Measurements from ENCODE around the gene CYB5R3. TPM values are rescaled to one million over a fixed set of nuclear protein-coding genes. Genes with fewer than 3 reads are reported as not detected.
"Not testable (repeated sequence)": the region's sequence is repeated elsewhere in the genome, so short reads cannot be mapped to it uniquely, and the experiment has no call there.

CYB5R3 gene
- total RNA-seq, 6 experiments from 2014 or later = 315 to 413 (median 347) TPM

DNA sequence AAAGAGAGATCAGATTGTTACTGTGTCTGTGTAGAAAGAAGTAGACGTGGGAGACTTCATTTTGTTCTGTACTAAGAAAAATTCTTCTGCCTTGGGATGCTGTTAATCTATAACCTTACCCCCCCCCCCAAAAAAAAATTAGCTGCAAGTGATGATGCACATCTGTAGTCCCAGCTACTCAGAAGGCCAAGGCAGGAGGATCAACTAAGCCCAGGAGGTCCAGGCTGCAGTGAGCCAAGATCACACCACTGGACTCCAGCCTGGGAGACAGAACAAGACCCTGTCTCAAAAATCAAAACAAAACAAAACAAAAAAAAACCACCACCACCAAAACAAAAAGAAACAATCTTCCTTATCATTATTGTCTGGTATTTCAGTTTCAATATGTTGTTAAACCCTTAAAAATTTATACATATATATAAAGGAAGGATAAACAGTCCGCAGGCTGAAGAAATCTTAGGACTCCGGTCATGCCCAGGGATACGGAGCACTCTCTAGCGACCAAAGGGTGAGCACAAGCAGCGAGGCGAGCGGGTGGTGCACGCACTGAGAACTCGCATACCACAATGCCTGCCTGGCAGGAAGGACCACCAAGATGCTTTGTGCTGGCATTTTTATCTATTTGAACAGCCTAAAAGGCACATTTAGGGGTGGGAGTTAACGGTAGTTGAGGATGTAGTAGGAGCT is 40.9 kb downstream of the CYB5R3 start:
- Mint-ChIP-seq H3K9me3 (no peaks in the 10 kb centered on the region), H3K27ac (peak overlapping the region; percentile 74), H3K27me3 (ENCODE audit: insufficient read depth) (no peaks in the 10 kb centered on the region; the same call in 1 of the 2 replicates), H3K4me3 (peak overlapping the region; percentile 53; the same call in 1 of the 2 replicates), H3K36me3 (ENCODE audit: low read depth) (peaks cover 18% of the 10 kb centered on the region), H3K4me1 (ENCODE audit: low read depth) (peaks cover 68% of the 10 kb centered on the region)
- TF ChIP-seq, protein P1, sequence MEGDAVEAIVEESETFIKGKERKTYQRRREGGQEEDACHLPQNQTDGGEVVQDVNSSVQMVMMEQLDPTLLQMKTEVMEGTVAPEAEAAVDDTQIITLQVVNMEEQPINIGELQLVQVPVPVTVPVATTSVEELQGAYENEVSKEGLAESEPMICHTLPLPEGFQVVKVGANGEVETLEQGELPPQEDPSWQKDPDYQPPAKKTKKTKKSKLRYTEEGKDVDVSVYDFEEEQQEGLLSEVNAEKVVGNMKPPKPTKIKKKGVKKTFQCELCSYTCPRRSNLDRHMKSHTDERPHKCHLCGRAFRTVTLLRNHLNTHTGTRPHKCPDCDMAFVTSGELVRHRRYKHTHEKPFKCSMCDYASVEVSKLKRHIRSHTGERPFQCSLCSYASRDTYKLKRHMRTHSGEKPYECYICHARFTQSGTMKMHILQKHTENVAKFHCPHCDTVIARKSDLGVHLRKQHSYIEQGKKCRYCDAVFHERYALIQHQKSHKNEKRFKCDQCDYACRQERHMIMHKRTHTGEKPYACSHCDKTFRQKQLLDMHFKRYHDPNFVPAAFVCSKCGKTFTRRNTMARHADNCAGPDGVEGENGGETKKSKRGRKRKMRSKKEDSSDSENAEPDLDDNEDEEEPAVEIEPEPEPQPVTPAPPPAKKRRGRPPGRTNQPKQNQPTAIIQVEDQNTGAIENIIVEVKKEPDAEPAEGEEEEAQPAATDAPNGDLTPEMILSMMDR (IDR thresholded peaks at IDR 0.05) = no peak
- no peak for DNase-seq

DNA sequence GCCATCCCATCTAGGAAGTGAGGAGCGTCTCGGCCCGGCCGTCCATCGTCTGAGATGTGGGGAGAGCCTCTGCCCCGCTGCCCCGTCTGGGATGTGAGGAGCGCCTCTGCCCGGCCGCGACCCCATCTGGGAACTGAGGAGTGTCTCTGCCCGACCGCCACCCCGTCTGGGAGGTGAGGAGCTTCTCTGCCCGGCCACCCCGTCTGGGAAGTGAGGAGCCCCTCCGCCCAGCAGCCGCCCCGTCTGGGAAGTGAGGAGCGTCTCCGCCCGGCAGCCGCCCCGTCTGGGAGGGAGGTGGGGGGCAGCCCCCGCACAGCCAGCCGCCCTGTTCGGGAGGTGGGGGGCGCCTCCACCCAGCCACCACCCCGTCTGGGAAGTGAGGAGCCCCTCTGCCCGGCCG is 41.6 kb downstream of the CYB5R3 start:
- DNase-seq; H3K27me3 Mint-ChIP-seq (ENCODE audit: insufficient read depth); H3K27ac Mint-ChIP-seq; H3K4me3 Mint-ChIP-seq; H3K9me3 Mint-ChIP-seq: not testable (repeated sequence)
- Mint-ChIP-seq H3K4me1 (ENCODE audit: low read depth) (peaks cover 61% of the 10 kb centered on the region), H3K36me3 (ENCODE audit: low read depth) (peaks cover 18% of the 10 kb centered on the region)

DNA sequence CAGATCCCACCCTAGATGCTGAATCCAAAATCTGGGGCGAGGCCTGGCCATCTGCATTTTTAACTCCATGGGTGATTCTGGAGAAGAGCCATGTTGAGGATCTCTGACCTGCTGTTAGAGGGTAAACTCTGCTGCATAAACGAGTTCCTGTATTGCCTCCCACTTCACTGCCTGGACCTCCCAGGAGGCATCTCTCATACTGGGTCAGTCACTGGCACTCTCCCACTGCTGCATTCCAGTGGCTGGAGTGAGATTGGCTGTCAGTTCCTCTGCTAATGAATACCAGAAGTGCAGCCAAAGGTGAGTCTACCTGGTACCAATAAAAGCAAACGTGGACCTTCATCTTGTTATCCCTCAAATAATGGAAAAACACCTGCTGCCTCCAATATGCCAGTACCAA is 44.8 kb downstream of the CYB5R3 start:
- H3K27me3 Mint-ChIP-seq (ENCODE audit: insufficient read depth) = no peaks in the 10 kb centered on the region; the same call in 1 of the 2 replicates

DNA sequence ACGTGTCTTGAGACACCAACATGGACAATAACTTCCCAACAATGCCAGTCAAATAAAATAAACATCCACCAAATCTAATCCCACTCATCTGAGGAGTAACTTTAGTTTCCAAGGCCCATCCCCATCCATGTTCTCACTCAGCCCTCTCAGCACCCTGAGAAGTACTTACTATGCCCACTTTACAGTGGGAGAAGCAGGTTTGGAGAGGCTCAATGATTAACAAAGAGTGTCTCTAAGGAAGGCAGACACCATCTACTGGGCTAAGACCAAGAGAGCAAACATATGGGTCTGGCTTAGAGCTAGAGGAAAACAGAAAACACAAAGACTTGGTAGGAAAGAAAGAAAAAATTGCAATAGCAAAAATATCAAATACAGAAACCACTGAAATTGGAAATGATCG is 45.8 kb downstream of the CYB5R3 start:
- no peak for DNase-seq
- Mint-ChIP-seq H3K4me3 (no peak overlapping the region), H3K9me3 (no peaks in the 10 kb centered on the region), H3K27me3 (ENCODE audit: insufficient read depth) (peaks cover 1% of the 10 kb centered on the region), H3K36me3 (ENCODE audit: low read depth) (peaks cover 33% of the 10 kb centered on the region), H3K27ac (peak overlapping the region; percentile 5; the same call in 1 of the 2 replicates), H3K4me1 (ENCODE audit: low read depth) (peaks cover 29% of the 10 kb centered on the region)
- TF ChIP-seq, protein P1 (IDR thresholded peaks at IDR 0.05) = no peak

More for the DNA sequence above, 44.8 kb downstream of the CYB5R3 start:
- H3K4me3 Mint-ChIP-seq = no peak overlapping the region
- no peaks in the 10 kb centered on the region for H3K9me3 Mint-ChIP-seq
- TF ChIP-seq, protein P1 (IDR thresholded peaks at IDR 0.05) = no peak
- H3K27ac Mint-ChIP-seq = peak overlapping the region; percentile 59
- DNase-seq = no peak
- H3K4me1 Mint-ChIP-seq (ENCODE audit: low read depth) = peaks cover 38% of the 10 kb centered on the region
- peaks cover 24% of the 10 kb centered on the region for H3K36me3 Mint-ChIP-seq (ENCODE audit: low read depth)

DNA sequence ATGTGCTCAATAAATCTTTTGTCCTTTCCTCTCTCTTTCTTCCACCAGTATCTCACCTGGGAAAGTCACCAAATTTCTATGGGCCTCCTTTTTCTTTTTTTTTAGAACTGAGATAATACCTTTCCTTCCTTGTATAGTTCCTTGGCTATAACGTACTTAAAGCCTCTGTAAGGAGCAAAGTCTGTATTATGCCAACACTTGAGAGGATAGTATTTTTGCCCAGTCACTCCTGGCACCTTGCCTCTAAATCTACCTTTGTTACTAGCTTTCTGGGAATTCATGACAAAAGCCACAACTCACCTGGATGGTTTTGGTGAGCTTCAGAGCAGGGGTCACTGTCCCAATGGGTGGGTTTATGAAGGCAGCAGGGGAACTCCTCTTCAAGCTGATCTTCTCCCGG is 46.7 kb downstream of the CYB5R3 start:
- no peak for DNase-seq
- Mint-ChIP-seq H3K4me1 (ENCODE audit: low read depth) (peaks cover 24% of the 10 kb centered on the region), H3K36me3 (ENCODE audit: low read depth) (peaks cover 33% of the 10 kb centered on the region), H3K27ac (no peak overlapping the region), H3K27me3 (ENCODE audit: insufficient read depth) (peaks cover 2% of the 10 kb centered on the region), H3K4me3 (no peak overlapping the region), H3K9me3 (no peaks in the 10 kb centered on the region)
- TF ChIP-seq, protein P1 (IDR thresholded peaks at IDR 0.05) = no peak

DNA sequence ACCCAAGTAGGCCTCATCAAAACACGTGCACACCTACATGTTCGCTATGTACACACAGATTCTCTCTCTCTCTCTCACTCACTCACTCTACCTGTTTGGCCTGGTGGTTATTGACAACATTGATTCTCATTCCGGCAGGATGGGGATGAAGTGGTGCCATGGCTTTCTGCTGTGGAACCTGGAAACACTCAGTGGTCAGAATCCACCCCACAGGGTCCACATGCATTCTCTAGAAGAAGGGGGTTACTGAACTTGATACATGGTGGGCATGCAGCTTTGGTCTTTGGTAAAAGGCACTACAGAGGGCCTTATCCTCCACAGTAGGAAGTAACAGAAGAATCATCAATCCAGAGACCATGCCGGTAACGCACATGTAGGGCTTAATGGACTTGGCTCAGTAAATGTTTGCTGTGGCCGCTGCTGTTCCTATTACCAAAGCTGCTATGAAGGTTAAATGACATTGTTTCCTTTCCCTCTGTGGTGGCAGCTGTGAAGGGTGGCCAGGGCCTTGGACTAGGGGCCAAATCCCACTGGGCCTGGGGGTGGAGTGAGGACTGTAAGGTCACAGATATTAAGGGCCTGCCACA is 47.2 kb downstream of the CYB5R3 start:
- H3K27ac Mint-ChIP-seq = no peak overlapping the region
- H3K4me3 Mint-ChIP-seq = no peak overlapping the region
- H3K27me3 Mint-ChIP-seq (ENCODE audit: insufficient read depth) = peaks cover 2% of the 10 kb centered on the region
- peaks cover 24% of the 10 kb centered on the region for H3K4me1 Mint-ChIP-seq (ENCODE audit: low read depth)
- no peak for DNase-seq
- TF ChIP-seq, protein P1 (IDR thresholded peaks at IDR 0.05) = no peak
- H3K9me3 Mint-ChIP-seq = no peaks in the 10 kb centered on the region
- peaks cover 33% of the 10 kb centered on the region for H3K36me3 Mint-ChIP-seq (ENCODE audit: low read depth)

All from HFFc6 (cell line).